Measurements from ENCODE around the gene ROR2.

Gene ROR2

DNA sequence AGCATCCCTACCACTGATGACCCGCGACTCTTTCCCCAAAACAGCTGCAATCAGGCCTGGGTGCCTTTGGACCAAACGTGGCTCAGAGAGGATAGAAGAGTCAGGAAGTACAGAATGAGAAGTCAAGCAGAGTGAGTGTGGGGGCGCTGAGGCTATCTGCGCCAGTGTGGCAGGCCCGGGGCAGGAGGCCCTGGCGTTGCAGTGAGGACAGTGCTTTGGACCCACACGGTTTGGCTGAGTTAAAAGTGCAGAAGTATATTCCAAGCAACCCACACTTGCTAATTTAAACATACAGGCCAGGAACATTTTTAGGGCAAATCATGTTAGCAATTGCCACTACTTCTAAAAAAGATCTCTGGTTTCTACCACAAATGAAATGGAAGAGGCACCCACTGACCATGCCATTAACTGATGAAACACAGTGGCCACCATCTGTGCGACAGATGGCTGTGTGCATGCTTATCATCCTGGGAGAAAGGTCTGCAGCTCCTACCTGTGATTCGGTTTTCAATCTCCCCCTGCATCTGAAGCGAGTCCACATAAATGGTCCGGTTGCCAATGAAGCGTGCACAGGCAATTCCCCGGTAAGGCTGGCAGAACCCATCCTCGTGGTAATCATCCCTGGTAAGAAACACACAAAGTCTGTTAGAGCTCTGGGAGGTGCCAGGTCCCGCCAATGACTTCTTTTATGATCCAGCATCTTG is 213.0 kb downstream of the ROR2 start:
- Mint-ChIP-seq H3K36me3 (ENCODE audit: low read depth) (no peaks in the 10 kb centered on the region), H3K27ac (no peak overlapping the region), H3K27me3 (peaks cover 14% of the 10 kb centered on the region), H3K9me3 (no peaks in the 10 kb centered on the region), H3K4me3 (no peak overlapping the region), H3K4me1 (ENCODE audit: low read depth) (no peaks in the 10 kb centered on the region)

DNA sequence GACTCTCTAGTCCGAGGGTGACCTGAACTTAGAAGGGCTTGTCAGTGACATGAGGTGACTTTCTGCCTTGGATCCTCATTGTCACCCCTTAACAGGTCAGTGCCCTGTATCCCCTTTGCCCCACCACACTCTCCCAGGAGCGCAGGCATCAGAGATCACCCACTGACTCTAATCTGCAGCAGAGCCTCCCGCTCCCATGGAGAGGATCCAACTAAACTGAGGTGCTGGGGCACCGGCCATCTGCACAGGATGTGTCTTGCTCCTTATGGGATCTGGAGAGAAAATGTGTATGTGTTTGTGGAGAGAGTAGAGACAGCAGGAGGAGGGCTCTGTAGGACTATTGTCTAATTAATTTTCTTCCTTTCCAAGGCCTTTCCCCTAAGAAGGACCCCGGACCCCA is 213.7 kb downstream of the ROR2 start:
- no peaks in the 10 kb centered on the region for H3K9me3 Mint-ChIP-seq
- no peaks in the 10 kb centered on the region for H3K4me1 Mint-ChIP-seq (ENCODE audit: low read depth)
- no peak overlapping the region for H3K4me3 Mint-ChIP-seq
- H3K36me3 Mint-ChIP-seq (ENCODE audit: low read depth), result no peaks in the 10 kb centered on the region
- H3K27ac Mint-ChIP-seq, result no peak overlapping the region
- H3K27me3 Mint-ChIP-seq, result peaks cover 14% of the 10 kb centered on the region

DNA sequence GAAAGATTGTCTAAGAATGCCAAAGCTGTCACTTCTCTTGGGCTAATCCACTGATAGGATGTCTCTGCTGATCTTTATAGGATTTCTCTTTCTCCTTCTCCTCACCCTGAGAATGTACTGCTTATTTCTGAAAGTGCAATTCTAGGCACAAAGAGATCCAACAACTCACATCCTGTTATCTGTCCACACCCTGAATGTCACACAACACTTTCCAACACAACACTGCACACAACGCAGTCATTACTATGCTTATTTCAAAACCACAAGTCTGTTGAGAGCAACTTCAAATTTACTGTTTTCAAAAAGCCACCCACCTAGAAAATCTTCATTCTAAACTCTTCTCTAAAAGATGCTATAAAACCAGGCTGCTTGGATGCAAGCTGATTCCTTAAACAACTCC is 215.0 kb downstream of the ROR2 start:
- no peaks in the 10 kb centered on the region for H3K9me3 Mint-ChIP-seq
- no peak overlapping the region for H3K27ac Mint-ChIP-seq
- H3K27me3 Mint-ChIP-seq, result peaks cover 14% of the 10 kb centered on the region
- no peak overlapping the region for H3K4me3 Mint-ChIP-seq
- no peaks in the 10 kb centered on the region for H3K4me1 Mint-ChIP-seq (ENCODE audit: low read depth)
- H3K36me3 Mint-ChIP-seq (ENCODE audit: low read depth), result no peaks in the 10 kb centered on the region

DNA sequence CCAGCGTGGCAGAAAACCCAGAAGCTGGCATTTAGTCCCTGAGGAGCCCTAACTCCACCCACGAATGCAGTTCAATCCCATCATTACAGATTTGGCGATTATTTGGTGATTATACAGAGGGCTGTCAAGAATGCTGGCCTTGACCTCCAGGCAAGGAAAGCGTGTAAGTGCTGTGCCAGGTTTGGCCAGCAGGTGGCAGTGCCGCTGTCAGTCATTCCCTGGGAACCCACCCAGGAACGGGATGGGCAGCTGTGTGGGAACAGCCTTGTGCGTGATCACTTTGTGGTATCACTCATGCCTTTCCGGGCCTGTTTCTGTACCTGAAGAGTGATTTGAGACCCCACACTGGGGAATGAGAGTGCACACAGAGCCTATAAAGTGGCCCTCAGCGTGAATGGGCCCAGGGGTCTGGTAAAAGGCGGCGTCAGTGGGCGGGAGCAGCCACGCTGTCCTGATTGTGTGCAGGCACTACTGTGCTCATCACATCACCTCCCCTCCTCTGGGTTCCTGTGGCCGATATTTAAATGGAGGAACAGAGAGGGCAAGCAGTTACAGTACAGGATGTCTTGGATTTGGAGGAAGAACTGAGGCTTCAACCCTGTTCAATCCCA is 215.6 kb downstream of the ROR2 start:
- H3K9me3 Mint-ChIP-seq, result no peaks in the 10 kb centered on the region
- no peak overlapping the region for H3K27ac Mint-ChIP-seq
- H3K4me3 Mint-ChIP-seq, result no peak overlapping the region
- no peaks in the 10 kb centered on the region for H3K4me1 Mint-ChIP-seq (ENCODE audit: low read depth)
- H3K36me3 Mint-ChIP-seq (ENCODE audit: low read depth), result no peaks in the 10 kb centered on the region
- H3K27me3 Mint-ChIP-seq, result peaks cover 14% of the 10 kb centered on the region

DNA sequence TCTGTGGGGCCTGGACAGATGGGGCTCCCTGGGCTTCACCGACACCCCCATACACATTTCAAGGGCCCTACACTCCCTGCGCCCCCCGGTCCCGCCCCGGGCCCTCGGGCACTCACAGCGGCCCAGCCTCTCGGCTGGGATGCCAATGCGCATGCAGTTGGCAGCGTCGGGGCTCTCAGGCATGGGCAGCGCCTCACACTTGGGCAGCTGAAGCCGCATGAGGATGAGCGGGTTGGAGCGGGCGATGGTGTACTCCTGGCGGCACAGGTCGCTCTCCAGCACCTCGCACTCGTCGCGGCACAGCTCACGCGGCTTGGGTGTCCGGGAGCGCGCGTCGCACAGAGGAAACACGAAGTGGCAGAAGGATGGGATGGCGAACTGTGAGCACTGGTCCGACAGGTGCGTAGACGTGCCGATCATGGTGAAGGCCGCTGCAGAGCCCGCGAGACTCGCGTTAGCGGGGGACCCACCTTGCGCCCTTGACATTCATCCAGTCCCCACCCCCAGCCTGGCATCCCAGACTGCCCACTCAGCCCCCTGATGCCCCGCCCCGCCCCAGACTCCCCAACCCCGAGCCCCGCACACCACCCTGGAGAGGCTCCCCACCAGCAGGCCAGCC is 216.9 kb downstream of the ROR2 start:
- no peaks in the 10 kb centered on the region for H3K4me1 Mint-ChIP-seq (ENCODE audit: low read depth)
- H3K27me3 Mint-ChIP-seq, result peaks cover 14% of the 10 kb centered on the region
- no peaks in the 10 kb centered on the region for H3K36me3 Mint-ChIP-seq (ENCODE audit: low read depth)
- no peak overlapping the region for H3K27ac Mint-ChIP-seq
- no peaks in the 10 kb centered on the region for H3K9me3 Mint-ChIP-seq
- no peak overlapping the region for H3K4me3 Mint-ChIP-seq

DNA sequence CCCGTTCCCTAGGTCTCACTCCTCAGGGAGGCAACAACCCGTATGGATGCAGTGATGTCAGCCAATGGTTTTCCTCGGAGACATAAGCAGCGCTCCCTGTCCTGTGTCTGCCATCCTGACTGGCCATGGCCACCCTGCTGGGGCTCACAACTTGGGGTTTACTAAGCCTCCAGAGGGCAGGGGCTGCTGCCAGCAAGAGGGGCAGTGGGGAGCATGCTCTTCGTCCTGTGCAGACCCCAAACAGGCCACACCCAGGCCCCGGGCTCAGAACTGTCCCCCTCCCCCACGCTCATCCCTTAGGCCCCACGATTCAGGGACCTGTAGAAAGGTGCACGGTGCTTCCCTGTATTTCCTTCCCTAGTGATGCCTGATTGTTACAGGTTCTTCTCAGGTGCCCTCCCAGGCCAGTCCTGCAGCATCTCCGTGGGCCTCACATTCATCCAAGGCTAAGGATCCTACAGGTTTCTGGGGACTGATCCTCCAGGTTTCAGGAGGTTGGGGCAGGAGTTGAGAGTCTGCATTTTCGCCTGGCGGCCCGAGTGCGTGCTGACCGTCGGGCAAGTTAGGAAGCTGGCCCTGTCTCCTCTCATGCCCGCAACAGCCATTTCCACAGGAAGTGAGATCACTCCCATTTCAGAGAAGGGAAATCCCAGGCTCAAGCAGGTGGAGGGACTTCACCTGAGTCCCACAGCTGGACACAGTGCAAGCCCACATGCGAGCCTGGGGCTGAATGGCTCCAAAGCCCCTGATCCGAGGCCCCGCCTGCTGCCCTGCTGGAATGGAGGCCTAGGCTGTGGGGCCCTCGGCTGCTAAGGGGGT is 217.6 kb downstream of the ROR2 start:
- H3K4me3 Mint-ChIP-seq, result no peak overlapping the region

DNA sequence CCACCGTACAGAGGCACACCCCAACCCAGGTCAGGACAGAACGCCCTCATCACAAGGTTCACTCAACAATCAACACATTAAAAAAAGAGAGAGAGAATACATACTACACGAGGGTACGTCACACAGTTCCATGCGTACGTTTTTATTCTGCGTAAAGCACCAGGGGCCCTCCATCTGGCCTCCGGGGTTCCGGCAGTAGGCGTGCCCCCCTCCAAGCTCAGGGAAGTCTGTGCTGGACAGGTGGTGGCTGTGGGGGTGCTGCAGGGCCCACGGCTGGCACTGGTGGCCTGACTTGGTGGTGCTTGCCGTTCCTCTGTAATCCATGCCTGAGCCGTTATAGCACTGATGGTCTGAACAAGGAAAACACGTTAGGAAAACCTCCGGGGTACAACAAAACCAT is 219.2 kb downstream of the ROR2 start:
- Mint-ChIP-seq H3K9me3 (no peaks in the 10 kb centered on the region), H3K27ac (no peak overlapping the region), H3K4me1 (ENCODE audit: low read depth) (no peaks in the 10 kb centered on the region), H3K27me3 (peaks cover 4% of the 10 kb centered on the region), H3K36me3 (ENCODE audit: low read depth) (no peaks in the 10 kb centered on the region), H3K4me3 (no peak overlapping the region)

More for the DNA sequence above, 217.6 kb downstream of the ROR2 start:
- H3K4me1 Mint-ChIP-seq (ENCODE audit: low read depth), result no peaks in the 10 kb centered on the region
- H3K9me3 Mint-ChIP-seq, result no peaks in the 10 kb centered on the region
- H3K36me3 Mint-ChIP-seq (ENCODE audit: low read depth), result no peaks in the 10 kb centered on the region
- no peak overlapping the region for H3K27ac Mint-ChIP-seq
- peaks cover 11% of the 10 kb centered on the region for H3K27me3 Mint-ChIP-seq

DNA sequence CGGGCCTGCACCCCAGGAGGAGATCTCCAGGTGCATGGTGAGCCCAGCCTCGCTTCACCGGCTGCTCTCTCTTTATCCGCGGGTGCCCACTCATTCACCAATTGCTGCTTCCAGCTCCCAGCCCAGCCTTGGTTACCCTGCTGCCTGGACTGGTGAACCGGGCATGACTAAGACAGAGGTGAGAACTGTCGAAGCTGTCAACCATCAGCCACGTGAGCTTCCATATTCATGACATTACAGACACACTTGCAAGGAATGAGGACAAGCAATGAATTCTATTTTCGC is 220.5 kb downstream of the ROR2 start:
- no peak overlapping the region for H3K27ac Mint-ChIP-seq
- peaks cover 1% of the 10 kb centered on the region for H3K27me3 Mint-ChIP-seq
- H3K36me3 Mint-ChIP-seq (ENCODE audit: low read depth), result no peaks in the 10 kb centered on the region
- no peaks in the 10 kb centered on the region for H3K4me1 Mint-ChIP-seq (ENCODE audit: low read depth)
- H3K9me3 Mint-ChIP-seq, result no peaks in the 10 kb centered on the region
- H3K4me3 Mint-ChIP-seq, result no peak overlapping the region

DNA sequence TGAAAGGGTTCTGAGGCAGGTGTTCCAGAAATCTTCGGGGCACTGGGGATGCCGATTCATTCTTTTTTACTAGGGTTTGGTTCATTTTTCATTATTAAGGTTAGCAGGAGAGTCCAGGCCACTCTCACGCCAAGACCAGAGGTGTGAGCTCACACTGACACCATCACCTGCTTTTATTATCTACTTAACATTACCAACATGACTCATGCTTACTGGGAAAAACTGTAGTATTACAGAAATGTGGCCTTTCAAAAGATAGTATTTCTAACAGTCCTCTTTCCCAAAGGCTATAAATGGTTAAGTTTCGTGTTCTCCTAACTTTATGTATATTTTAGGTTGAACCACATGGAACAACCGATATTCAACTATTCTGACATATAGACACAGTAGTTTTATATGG is 222.1 kb downstream of the ROR2 start:
- H3K4me3 Mint-ChIP-seq, result no peak overlapping the region
- H3K27ac Mint-ChIP-seq, result no peak overlapping the region
- H3K36me3 Mint-ChIP-seq (ENCODE audit: low read depth), result no peaks in the 10 kb centered on the region
- H3K27me3 Mint-ChIP-seq, result no peaks in the 10 kb centered on the region
- no peaks in the 10 kb centered on the region for H3K4me1 Mint-ChIP-seq (ENCODE audit: low read depth)
- no peaks in the 10 kb centered on the region for H3K9me3 Mint-ChIP-seq

DNA sequence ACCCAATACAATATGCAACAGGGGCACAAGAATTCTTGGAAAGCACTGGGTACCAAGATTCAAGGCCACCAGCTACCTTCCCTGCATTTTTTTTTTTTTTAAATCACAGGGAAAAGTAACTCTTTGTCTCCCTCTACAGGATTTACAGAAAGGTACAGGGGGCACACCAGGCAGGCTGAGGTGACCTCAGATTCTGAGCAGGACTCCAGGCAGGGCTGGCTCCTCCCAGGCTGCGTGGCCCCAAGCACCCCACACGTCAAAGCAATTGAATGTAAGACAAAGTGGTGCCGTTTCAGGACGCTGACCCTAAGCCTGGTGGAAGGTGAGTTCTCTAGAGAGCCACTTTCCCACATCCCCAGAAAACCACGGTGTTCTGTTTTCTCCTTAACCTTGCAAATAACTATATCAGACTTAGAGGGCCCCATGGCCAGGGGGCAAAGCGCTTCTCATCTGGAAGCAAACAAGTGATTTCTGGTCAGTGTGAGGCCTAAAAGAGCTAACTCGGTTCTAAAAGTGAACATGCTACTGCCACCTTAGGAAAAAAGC is 222.6 kb downstream of the ROR2 start:
- no peaks in the 10 kb centered on the region for H3K4me1 Mint-ChIP-seq (ENCODE audit: low read depth)
- H3K36me3 Mint-ChIP-seq (ENCODE audit: low read depth), result no peaks in the 10 kb centered on the region
- H3K9me3 Mint-ChIP-seq, result no peaks in the 10 kb centered on the region
- H3K4me3 Mint-ChIP-seq, result no peak overlapping the region
- H3K27me3 Mint-ChIP-seq, result no peaks in the 10 kb centered on the region
- H3K27ac Mint-ChIP-seq, result no peak overlapping the region

DNA sequence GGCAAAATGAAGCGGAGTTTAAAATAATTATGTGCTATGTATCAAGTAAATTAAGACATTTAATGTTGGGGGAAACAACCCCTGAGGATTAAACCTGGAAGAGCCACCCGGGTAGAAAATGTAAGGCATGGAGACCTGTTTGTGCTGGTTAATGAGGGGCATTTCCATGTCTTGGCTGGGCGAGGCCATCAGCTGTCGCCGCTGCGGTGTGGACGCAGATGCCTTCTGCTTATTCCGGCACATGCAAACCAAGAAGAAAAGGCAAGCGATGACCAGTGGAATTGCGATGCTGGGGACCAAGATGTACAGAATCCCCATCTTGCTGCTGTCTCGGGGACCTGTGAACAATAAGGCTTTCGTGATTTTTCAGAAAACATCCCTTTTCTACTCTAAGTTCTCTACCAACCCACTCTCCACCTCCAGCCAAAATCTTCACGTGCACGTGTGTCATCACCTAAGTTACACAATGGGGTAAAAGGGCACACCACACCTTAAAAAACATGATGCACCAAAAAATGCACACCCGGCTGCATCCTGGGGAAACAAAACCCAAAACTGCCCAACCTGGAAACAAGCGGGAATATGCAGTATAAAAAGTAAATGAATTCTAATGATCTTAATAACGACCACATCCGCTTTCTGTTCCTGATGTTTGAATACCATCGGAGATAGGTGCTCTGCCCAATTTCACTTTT is 223.5 kb downstream of the ROR2 start:
- no peaks in the 10 kb centered on the region for H3K36me3 Mint-ChIP-seq (ENCODE audit: low read depth)
- H3K27me3 Mint-ChIP-seq, result peaks cover 3% of the 10 kb centered on the region
- no peak overlapping the region for H3K27ac Mint-ChIP-seq
- no peaks in the 10 kb centered on the region for H3K9me3 Mint-ChIP-seq
- H3K4me3 Mint-ChIP-seq, result no peak overlapping the region
- no peaks in the 10 kb centered on the region for H3K4me1 Mint-ChIP-seq (ENCODE audit: low read depth)

DNA sequence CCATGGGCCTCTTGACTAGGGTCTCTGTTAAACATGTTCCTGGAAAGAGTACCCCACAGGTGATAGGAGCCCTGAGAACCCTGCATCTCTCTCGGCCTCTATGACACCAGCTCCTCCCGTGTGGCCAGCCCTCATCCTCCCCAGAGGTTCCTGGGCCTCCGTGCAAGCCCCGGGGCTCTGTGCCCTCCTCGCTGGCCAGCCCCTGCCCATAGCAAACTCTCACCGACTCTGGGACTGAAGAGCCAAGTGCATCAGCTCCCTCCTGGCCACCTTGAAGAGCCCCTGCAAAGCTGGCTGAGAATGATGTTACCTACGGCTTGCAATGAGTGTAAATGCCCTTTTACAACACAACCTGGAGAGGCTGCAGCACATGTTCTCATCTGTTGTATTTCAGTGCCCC is 224.4 kb downstream of the ROR2 start:
- H3K4me1 Mint-ChIP-seq (ENCODE audit: low read depth), result peaks cover 4% of the 10 kb centered on the region
- H3K36me3 Mint-ChIP-seq (ENCODE audit: low read depth), result no peaks in the 10 kb centered on the region
- H3K9me3 Mint-ChIP-seq, result no peaks in the 10 kb centered on the region

DNA sequence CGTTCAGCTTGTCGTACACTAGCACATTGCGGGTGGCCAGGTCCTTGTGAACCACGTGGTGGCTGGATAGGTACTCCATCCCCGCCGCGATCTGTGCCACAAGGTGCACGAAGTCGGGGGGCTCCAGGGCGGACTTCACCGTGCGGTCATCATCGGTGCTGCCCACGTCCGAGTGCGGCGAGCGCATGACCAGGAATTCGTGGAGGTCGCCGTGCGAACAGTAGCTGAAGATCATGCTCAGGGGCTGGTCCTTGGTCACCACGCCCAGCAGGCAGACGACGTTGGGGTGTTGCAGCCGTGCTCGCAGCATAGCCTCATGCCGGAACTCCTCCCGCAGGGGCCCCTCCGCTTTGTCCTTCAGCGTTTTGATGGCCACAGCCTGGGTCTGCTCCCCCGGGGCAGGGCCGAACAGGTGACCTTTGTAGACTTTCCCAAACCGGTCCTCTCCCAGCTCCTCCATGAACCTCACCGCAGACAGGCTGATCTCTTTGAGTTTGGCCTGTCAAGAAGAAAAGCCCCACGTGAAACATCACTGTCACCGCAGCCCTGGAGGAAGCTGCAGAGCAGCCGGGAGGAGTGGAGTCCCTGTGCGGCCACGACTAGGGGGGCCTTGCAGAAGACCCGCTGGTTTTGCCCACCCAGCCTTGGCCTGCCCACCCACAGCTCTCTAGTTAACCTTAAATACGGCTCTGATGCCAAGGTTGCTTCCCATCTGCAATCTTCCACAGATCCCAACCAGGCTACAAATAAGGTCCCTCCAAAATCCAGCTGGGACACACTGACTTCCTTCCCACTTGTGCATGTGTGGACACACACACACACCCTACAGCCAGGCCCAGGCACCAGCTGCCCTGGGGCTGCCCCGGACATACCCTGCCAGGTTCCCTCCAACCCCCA is 225.2 kb downstream of the ROR2 start:
- Mint-ChIP-seq H3K4me3 (no peak overlapping the region), H3K9me3 (no peaks in the 10 kb centered on the region), H3K36me3 (ENCODE audit: low read depth) (no peaks in the 10 kb centered on the region), H3K27ac (no peak overlapping the region), H3K27me3 (peaks cover 15% of the 10 kb centered on the region), H3K4me1 (ENCODE audit: low read depth) (peaks cover 9% of the 10 kb centered on the region)

More for the DNA sequence above, 224.4 kb downstream of the ROR2 start:
- no peak overlapping the region for H3K27ac Mint-ChIP-seq
- no peak overlapping the region for H3K4me3 Mint-ChIP-seq
- peaks cover 7% of the 10 kb centered on the region for H3K27me3 Mint-ChIP-seq

DNA sequence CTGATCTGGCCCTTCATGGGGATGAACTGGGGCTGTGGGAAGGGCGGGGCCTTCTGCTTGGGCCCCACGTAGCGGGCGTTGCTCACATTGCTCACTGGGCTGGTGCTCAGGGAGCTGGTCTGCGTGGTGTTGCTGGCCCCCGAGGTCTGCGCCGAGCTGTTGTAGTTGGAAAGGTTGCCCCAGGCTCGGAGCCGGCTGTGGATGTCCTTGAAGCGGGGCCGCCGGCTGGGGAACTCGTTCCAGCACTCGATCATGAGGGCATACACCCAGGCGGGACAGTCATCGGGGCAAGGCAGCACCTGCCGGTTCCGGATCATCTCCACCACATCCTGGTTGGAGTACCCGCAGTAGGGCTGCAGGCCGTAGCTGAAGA is 226.0 kb downstream of the ROR2 start:
- H3K9me3 Mint-ChIP-seq, result no peaks in the 10 kb centered on the region
- H3K4me3 Mint-ChIP-seq, result no peak overlapping the region
- H3K36me3 Mint-ChIP-seq (ENCODE audit: low read depth), result no peaks in the 10 kb centered on the region
- H3K4me1 Mint-ChIP-seq (ENCODE audit: low read depth), result peaks cover 9% of the 10 kb centered on the region
- H3K27me3 Mint-ChIP-seq, result peaks cover 23% of the 10 kb centered on the region
- no peak overlapping the region for H3K27ac Mint-ChIP-seq

Measured in stimulated activated naive CD8-positive, alpha-beta T cell treated with anti-CD3 and anti-CD28 coated beads, Interleukin-15, Interleukin-2, amounts not matched to agents 100 ng/mL and 50 ng/mL, for 24 hours (primary cell).